Panc1 (cell line): ENCODE results near the gene MOK. TPM values are rescaled to one million over a fixed set of nuclear protein-coding genes. Genes with fewer than 3 reads are reported as not detected.

Source experiments
- ATAC-seq: fragments of 200-7000 bp; cut with Tn5 transposase; 2 replicates; pipeline ENCODE4 v1.9.1; 2020; ENCODE audit warnings: mild to moderate bottlenecking, moderate library complexity
- BruUV-seq: library from RNA; stranded (reverse); fragments of 400-500 nt; replicated peaks from 2 replicates; lab custom pipeline; 2021; lab: Mats Ljungman, UMichigan
- CTCF ChIA-PET: fragments of 300-600 bp; sonication (Branson Sonifier 250); formaldehyde crosslinking; loops from one replicate; lab custom pipeline; 2022; ENCODE audit warnings: antibody characterized with exemption; lab: Charles Lee
- POLR2A ChIA-PET: fragments of 300-600 bp; sonication (Branson Sonifier 250); formaldehyde crosslinking; loops from one replicate; lab custom pipeline; 2022; ENCODE audit warnings: antibody characterized with exemption; lab: Charles Lee
- DNase-seq: peaks from one replicate; pipeline ENCODE4 v3.0.0-alpha.2; 2010; ENCODE audit warnings: low read depth, low spot score
- H3K27ac ChIP-seq: 2 replicates; pipeline ENCODE4 v1.5.1; 2011; ENCODE audit warnings: mild to moderate bottlenecking, low read length, inconsistent platforms
- H3K27me3 ChIP-seq: fragments of 200-500 bp; sonication (Bioruptor generic); 2 replicates; pipeline ENCODE4 v1.6.0; 2014; ENCODE audit warnings: low read length, inconsistent platforms; ENCODE audit not compliant: control insufficient read depth, insufficient read depth
- H3K36me3 ChIP-seq: fragments of 200-500 bp; sonication (Bioruptor generic); 2 replicates; pipeline ENCODE4 v1.5.1; 2014; ENCODE audit warnings: inconsistent platforms, mild to moderate bottlenecking, low read length, moderate library complexity; ENCODE audit not compliant: control insufficient read depth, insufficient read depth
- H3K4me1 ChIP-seq: 2 replicates; pipeline ENCODE4 v1.5.1; 2011; ENCODE audit warnings: inconsistent platforms, mild to moderate bottlenecking, low read length, moderate library complexity; ENCODE audit not compliant: control insufficient read depth, insufficient read depth
- H3K4me3 ChIP-seq, 2 experiments: 2 replicates each; pipeline ENCODE4 v1.5.1; 2011 to 2012; ENCODE audit warnings: low read depth in 2 of 2, low read length in 2 of 2, mild to moderate bottlenecking in 2 of 2, inconsistent platforms in 1 of 2, moderate library complexity in 1 of 2
- H3K9me3 ChIP-seq: fragments of 200-500 bp; sonication (Bioruptor generic); 2 replicates; pipeline ENCODE4 v1.5.1; 2014; ENCODE audit warnings: low read depth, mild to moderate bottlenecking, inconsistent platforms, low read length, moderate library complexity; ENCODE audit not compliant: control insufficient read depth, insufficient read depth
- POLR2AphosphoS5 ChIP-seq: IDR thresholded peaks from 2 replicates; pipeline ENCODE4 v1.6.1; 2012; ENCODE audit warnings: mild to moderate bottlenecking, low read depth, low read length, moderate library complexity
- REST ChIP-seq, 2 experiments: IDR thresholded peaks; 2 replicates each; pipeline ENCODE4 v1.6.1; 2011 to 2012; ENCODE audit warnings: low read depth in 2 of 2, control low read depth in 1 of 2, low read length in 1 of 2, mild to moderate bottlenecking in 1 of 2, moderate library complexity in 1 of 2; ENCODE audit not compliant: insufficient read depth in 1 of 2
- SIN3A ChIP-seq: IDR thresholded peaks from 2 replicates; pipeline ENCODE4 v1.6.1; 2012; ENCODE audit warnings: low read depth, mild to moderate bottlenecking, low read length, moderate library complexity, borderline replicate concordance; ENCODE audit not compliant: insufficient read depth
- TCF7L2 ChIP-seq: IDR thresholded peaks from 2 replicates; pipeline ENCODE4 v1.6.1; 2011; ENCODE audit warnings: mild to moderate bottlenecking, low read depth, low read length, inconsistent platforms
- in situ Hi-C: cut with HindIII; loops from 2 replicates; pipeline ENCODE4 v1.10.0; 2016; ENCODE audit warnings: low sequenced_read_pairs, low pct_unique_long_range_greater_than_20kb
- intact Hi-C: fragments of 100-400 bp; cut with micrococcal nuclease; formaldehyde crosslinking; loops from one replicate; pipeline ENCODE4 v1.10.0; 2022; ENCODE audit not compliant: unreplicated experiment
- total RNA-seq: library from RNA; stranded (reverse); gene quantifications from one replicate; pipeline ENCODE4 v1.2.1, GENCODE V29; 2021; ENCODE audit not compliant: unreplicated experiment
- TF ChIP-seq, protein P1 (sequence below): fragments of 450-650 bp; IDR thresholded peaks from 2 replicates; pipeline ENCODE4 v1.5.1; 2017; ENCODE audit warnings: mild to moderate bottlenecking

The MOK gene
- total RNA-seq, 1 experiment from 2014 or later, result 9.8 TPM

- no peak overlapping the region for H3K4me3 ChIP-seq
- no peaks in the 10 kb centered on the region for H3K9me3 ChIP-seq
- no TSS peak for BruUV-seq
- H3K36me3 ChIP-seq, result no peaks in the 10 kb centered on the region; the same call in 1 of the 2 replicates
- POLR2A ChIA-PET, result interaction anchor here (0.6 kb wide), 1 partner anchor 62 kb away, joined by 5 read pairs; no protein-coding TSS in a partner anchor
- ATAC-seq, result no peak
- intact Hi-C loops, result no loop called here
- in situ Hi-C loops, result loop anchor here (25.0 kb wide), 1 partner anchor 97 kb away; the partner anchor contains the start of genes MOK and ZNF839
- CTCF ChIA-PET, result interaction anchor here (0.6 kb wide), 1 partner anchor 66 kb away, joined by 3 read pairs; no protein-coding TSS in a partner anchor
- TF ChIP-seq TCF7L2 (no peak), POLR2AphosphoS5 (no peak), SIN3A (no peak), REST (IDR thresholded peaks at IDR 0.05; ENCODE audit: insufficient read depth in 1 of 2, low read depth in 2 of 2, low read length in 1 of 2) (no peak)
- TF ChIP-seq, protein P1, sequence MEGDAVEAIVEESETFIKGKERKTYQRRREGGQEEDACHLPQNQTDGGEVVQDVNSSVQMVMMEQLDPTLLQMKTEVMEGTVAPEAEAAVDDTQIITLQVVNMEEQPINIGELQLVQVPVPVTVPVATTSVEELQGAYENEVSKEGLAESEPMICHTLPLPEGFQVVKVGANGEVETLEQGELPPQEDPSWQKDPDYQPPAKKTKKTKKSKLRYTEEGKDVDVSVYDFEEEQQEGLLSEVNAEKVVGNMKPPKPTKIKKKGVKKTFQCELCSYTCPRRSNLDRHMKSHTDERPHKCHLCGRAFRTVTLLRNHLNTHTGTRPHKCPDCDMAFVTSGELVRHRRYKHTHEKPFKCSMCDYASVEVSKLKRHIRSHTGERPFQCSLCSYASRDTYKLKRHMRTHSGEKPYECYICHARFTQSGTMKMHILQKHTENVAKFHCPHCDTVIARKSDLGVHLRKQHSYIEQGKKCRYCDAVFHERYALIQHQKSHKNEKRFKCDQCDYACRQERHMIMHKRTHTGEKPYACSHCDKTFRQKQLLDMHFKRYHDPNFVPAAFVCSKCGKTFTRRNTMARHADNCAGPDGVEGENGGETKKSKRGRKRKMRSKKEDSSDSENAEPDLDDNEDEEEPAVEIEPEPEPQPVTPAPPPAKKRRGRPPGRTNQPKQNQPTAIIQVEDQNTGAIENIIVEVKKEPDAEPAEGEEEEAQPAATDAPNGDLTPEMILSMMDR, result no peak
- H3K4me1 ChIP-seq, result no peaks in the 10 kb centered on the region
- H3K27ac ChIP-seq, result no peak overlapping the region
- H3K27me3 ChIP-seq, result no peaks in the 10 kb centered on the region
- DNase-seq, result no peak
Observed at GRCh38 chr14:102215071-102215470, 89.9 kb downstream of the MOK start.

DNA sequence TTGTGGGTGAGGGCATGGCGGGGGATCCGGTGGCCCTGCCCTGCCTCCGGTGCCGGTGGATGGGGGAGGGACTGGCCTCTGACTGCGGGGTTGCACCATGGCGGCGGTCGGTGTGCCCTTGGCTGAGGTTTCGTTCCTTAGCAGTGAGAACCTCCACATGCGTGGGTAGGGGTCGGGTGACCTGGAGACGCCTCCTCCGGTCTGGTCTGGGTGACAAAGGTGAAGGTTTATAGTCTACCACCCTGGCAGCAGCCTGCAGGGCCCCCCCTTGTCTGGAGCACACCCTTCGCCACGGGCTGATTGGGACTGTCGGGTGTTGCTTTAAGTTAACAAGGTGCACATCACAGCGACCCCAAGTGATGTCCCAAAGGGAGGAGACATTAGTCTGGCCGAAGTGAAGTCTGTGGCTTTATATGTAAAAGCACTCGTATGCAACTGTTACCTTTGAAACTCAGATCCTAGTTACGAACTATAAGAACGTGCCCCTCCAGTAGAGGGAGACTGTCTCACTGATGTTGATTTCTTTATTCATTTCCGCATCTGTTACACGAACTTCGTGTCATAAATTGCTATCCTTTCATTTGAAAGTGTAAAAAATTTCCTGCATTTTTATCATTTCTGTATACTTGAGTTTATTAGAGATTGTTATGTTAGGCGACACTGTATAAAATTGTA is 90.8 kb downstream of the MOK start:
- in situ Hi-C loops, result loop anchor here (25.0 kb wide), 1 partner anchor 98 kb away; the partner anchor contains the start of genes MOK and ZNF839
- H3K4me1 ChIP-seq, result no peaks in the 10 kb centered on the region
- no peak overlapping the region for H3K27ac ChIP-seq
- BruUV-seq, result no TSS peak
- ChIA-PET POLR2A (no interaction called here), CTCF (interaction anchor here (0.6 kb wide), 1 partner anchor 104 kb away, joined by 7 read pairs; no protein-coding TSS in a partner anchor)
- no peak for DNase-seq
- ATAC-seq, result no peak
- H3K27me3 ChIP-seq, result no peaks in the 10 kb centered on the region
- H3K36me3 ChIP-seq, result peaks cover 2% of the 10 kb centered on the region; the same call in 1 of the 2 replicates
- no peaks in the 10 kb centered on the region for H3K9me3 ChIP-seq
- H3K4me3 ChIP-seq, result no peak overlapping the region
- intact Hi-C loops, result no loop called here
- no peak for TF ChIP-seq TCF7L2
- TF ChIP-seq, protein P1, result no peak
- TF ChIP-seq POLR2AphosphoS5, result no peak
- no peak for TF ChIP-seq SIN3A
- no peak for TF ChIP-seq REST (IDR thresholded peaks at IDR 0.05; ENCODE audit: insufficient read depth in 1 of 2, low read depth in 2 of 2, low read length in 1 of 2)
